Measurements from ENCODE around the gene MYO1D. TPM values are rescaled to one million over a fixed set of nuclear protein-coding genes. Genes with fewer than 3 reads are reported as not detected.

The MYO1D gene
- total RNA-seq, 1 donor, result 160 TPM

DNA sequence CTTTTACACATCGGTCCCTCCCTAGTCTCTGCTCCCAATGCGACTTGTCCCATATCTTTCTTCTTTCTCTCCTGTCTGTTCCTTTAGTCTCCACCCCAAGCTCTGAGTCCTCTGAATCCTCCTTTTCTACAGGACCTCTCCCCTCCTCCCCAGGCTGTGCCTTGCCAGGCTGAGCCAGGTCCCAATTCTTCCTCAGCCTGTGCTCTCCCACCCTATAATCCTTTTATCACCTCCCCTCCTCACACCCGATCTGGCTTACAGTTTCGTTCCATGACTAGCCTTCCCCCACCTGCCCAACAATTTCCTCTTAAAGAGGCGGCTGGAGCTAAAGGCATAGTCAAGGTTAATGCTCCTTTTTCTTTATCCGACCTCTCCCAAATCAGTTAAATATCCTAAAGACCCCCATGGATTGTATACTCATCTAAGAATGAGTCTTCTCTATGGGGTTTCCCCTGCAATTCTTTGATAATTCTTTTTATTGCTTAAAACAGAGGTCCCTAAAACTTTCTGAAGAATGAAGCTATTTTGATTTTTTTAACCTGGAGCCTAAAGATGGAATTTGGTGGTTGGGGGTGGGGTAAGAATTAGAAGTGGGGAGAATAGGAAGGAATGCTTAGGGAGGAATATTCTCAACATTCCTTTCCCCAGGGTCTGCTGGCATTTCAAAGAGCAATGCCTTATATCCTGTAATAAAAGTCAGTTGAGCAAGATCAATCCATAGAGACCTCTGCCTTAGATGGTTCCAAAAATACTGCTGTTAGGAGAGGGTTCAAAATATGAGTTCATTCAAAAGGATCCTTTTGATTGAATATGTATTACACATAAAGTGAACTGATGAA lies 102.8 kb downstream of the MYO1D start:
- no peak overlapping the region for H3K4me3 ChIP-seq (ENCODE audit: insufficient read depth, low read length)
- H4K20me1 ChIP-seq (ENCODE audit: insufficient read depth, low read length), result no peaks in the 10 kb centered on the region
- DNase-seq (ENCODE audit: insufficient read length, low spot score, missing footprints), result no peak
- H3K4me2 ChIP-seq (ENCODE audit: insufficient read depth, low read length), result no peak overlapping the region
- H3K27me3 ChIP-seq (ENCODE audit: insufficient read depth, low read length), result no peaks in the 10 kb centered on the region
- H3K27ac ChIP-seq (ENCODE audit: low read depth, low read length), result no peak overlapping the region
- H3K4me1 ChIP-seq (ENCODE audit: insufficient read depth, low read length), result peaks cover 9% of the 10 kb centered on the region
- no peak overlapping the region for H2AFZ ChIP-seq (ENCODE audit: low read length)
- H3K36me3 ChIP-seq (ENCODE audit: insufficient read depth, low read length), result no peaks in the 10 kb centered on the region
- no peaks in the 10 kb centered on the region for H3K9me3 ChIP-seq (ENCODE audit: low read depth, low read length)
- no peaks in the 10 kb centered on the region for H3K79me2 ChIP-seq (ENCODE audit: insufficient read depth, low read length)
- TF ChIP-seq, protein P1, sequence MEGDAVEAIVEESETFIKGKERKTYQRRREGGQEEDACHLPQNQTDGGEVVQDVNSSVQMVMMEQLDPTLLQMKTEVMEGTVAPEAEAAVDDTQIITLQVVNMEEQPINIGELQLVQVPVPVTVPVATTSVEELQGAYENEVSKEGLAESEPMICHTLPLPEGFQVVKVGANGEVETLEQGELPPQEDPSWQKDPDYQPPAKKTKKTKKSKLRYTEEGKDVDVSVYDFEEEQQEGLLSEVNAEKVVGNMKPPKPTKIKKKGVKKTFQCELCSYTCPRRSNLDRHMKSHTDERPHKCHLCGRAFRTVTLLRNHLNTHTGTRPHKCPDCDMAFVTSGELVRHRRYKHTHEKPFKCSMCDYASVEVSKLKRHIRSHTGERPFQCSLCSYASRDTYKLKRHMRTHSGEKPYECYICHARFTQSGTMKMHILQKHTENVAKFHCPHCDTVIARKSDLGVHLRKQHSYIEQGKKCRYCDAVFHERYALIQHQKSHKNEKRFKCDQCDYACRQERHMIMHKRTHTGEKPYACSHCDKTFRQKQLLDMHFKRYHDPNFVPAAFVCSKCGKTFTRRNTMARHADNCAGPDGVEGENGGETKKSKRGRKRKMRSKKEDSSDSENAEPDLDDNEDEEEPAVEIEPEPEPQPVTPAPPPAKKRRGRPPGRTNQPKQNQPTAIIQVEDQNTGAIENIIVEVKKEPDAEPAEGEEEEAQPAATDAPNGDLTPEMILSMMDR (IDR thresholded peaks at IDR 0.05; ENCODE audit: extremely low read depth, low read depth, low read length), result no peak

DNA sequence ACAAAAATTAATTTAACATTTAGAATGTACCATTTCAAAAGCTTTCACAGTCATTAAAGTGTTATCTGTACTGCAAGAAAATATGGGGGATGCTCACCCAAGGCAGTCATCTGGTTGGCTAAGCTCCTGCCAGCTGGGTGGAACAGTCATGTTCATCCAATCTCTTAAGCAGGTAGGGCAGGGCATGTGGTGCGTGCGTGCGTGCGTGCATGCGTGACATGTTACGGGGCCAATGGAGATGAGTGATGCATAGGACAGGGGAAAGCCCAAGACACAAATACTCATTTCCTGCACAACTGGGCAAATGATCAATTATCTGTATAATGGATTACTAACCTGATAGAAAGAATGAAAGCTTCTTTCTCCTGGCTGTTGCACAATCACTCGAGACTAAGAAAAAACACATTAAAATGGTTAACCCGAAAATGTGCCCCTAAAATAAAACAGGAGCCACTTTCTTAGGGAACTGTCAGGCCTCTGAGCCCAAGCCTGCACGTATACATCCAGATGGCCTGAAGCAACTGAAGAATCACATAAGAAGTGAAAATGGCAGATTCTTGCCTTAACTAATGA lies 104.4 kb downstream of the MYO1D start:
- no peak overlapping the region for H3K4me3 ChIP-seq (ENCODE audit: insufficient read depth, low read length)
- no peak for DNase-seq (ENCODE audit: insufficient read length, low spot score, missing footprints)
- peaks cover 9% of the 10 kb centered on the region for H3K4me1 ChIP-seq (ENCODE audit: insufficient read depth, low read length)
- no peaks in the 10 kb centered on the region for H3K9me3 ChIP-seq (ENCODE audit: low read depth, low read length)
- no peaks in the 10 kb centered on the region for H3K79me2 ChIP-seq (ENCODE audit: insufficient read depth, low read length)
- H3K4me2 ChIP-seq (ENCODE audit: insufficient read depth, low read length), result no peak overlapping the region
- H4K20me1 ChIP-seq (ENCODE audit: insufficient read depth, low read length), result no peaks in the 10 kb centered on the region
- H3K36me3 ChIP-seq (ENCODE audit: insufficient read depth, low read length), result no peaks in the 10 kb centered on the region
- H3K27ac ChIP-seq (ENCODE audit: low read depth, low read length), result no peak overlapping the region
- H3K27me3 ChIP-seq (ENCODE audit: insufficient read depth, low read length), result no peaks in the 10 kb centered on the region
- TF ChIP-seq, protein P1 (IDR thresholded peaks at IDR 0.05; ENCODE audit: extremely low read depth, low read depth, low read length), result no peak
- no peak overlapping the region for H2AFZ ChIP-seq (ENCODE audit: low read length)

DNA sequence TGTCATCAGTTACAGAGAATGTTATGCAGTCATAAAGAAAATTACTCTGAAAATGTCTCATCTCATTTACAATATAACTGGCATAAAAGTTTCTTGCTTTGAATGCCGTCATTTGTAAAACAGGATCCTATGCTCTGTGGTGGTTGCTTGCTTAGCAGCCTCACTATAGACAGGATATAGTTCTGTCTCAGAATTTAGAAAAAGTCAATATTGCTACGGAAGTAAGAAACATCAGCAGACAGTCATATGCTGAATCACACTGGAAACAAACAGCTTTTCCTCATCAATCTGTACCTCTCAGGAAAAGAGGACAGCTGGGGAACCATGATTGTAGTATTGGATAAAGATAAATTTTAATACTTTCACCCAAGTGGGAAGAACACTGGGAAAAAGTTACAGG lies 105.5 kb downstream of the MYO1D start:
- H3K79me2 ChIP-seq (ENCODE audit: insufficient read depth, low read length), result no peaks in the 10 kb centered on the region
- peaks cover 3% of the 10 kb centered on the region for H3K4me1 ChIP-seq (ENCODE audit: insufficient read depth, low read length)
- no peaks in the 10 kb centered on the region for H3K9me3 ChIP-seq (ENCODE audit: low read depth, low read length)
- no peak overlapping the region for H2AFZ ChIP-seq (ENCODE audit: low read length)
- no peaks in the 10 kb centered on the region for H3K27me3 ChIP-seq (ENCODE audit: insufficient read depth, low read length)
- H4K20me1 ChIP-seq (ENCODE audit: insufficient read depth, low read length), result no peaks in the 10 kb centered on the region
- TF ChIP-seq, protein P1 (IDR thresholded peaks at IDR 0.05; ENCODE audit: extremely low read depth, low read depth, low read length), result no peak
- H3K36me3 ChIP-seq (ENCODE audit: insufficient read depth, low read length), result no peaks in the 10 kb centered on the region
- H3K4me2 ChIP-seq (ENCODE audit: insufficient read depth, low read length), result no peak overlapping the region
- no peak for DNase-seq (ENCODE audit: insufficient read length, low spot score, missing footprints)
- no peak overlapping the region for H3K27ac ChIP-seq (ENCODE audit: low read depth, low read length)
- no peak overlapping the region for H3K4me3 ChIP-seq (ENCODE audit: insufficient read depth, low read length)

DNA sequence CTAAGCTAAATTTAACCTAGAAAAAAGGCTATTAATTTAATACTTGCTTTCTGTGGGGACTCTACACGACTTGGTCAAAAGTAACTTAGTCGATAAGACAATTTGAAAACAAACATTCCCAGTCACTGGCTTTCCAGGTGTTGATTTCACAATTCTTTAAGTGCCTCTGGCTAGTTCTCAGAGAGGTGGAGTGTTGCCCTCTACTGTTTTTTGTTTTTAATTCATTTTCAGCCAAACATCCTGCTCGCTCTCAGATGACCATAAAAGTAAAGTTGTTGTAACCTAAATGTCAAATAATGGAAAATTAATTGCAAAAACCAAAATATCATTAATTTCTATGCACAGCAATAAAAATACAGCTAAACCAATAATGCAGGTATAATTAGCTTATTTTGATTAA lies 107.1 kb downstream of the MYO1D start:
- Histone ChIP-seq H3K79me2 (ENCODE audit: insufficient read depth, low read length) (no peaks in the 10 kb centered on the region), H3K27ac (ENCODE audit: low read depth, low read length) (no peak overlapping the region), H4K20me1 (ENCODE audit: insufficient read depth, low read length) (no peaks in the 10 kb centered on the region), H3K36me3 (ENCODE audit: insufficient read depth, low read length) (no peaks in the 10 kb centered on the region), H3K4me3 (ENCODE audit: insufficient read depth, low read length) (no peak overlapping the region), H3K9me3 (ENCODE audit: low read depth, low read length) (no peaks in the 10 kb centered on the region), H3K4me2 (ENCODE audit: insufficient read depth, low read length) (no peak overlapping the region), H3K4me1 (ENCODE audit: insufficient read depth, low read length) (peaks cover 3% of the 10 kb centered on the region), H2AFZ (ENCODE audit: low read length) (no peak overlapping the region), H3K27me3 (ENCODE audit: insufficient read depth, low read length) (no peaks in the 10 kb centered on the region)
- TF ChIP-seq, protein P1 (IDR thresholded peaks at IDR 0.05; ENCODE audit: extremely low read depth, low read depth, low read length), result no peak
- DNase-seq (ENCODE audit: insufficient read length, low spot score, missing footprints), result no peak

Data from osteoblast (primary cell).